BJ (cell line): ENCODE data around the gene TMC1. TPM values are rescaled to one million over a fixed set of nuclear protein-coding genes. Genes with fewer than 3 reads are reported as not detected.
"Not testable (repeated sequence)": the region's sequence is repeated elsewhere in the genome, so short reads cannot be mapped to it uniquely, and the experiment has no call there.

Source experiments
- CTCF ChIA-PET: fragments of 350-600 bp; formaldehyde crosslinking; extraction: SDS; loops from one replicate; lab custom pipeline; 2021; ENCODE audit warnings: antibody characterized with exemption, inconsistent platforms; lab: Yijun Ruan, JAX
- POLR2A ChIA-PET: fragments of 300-600 bp; sonication (Branson Sonifier 250); formaldehyde crosslinking; extraction: SDS; loops from one replicate; lab custom pipeline; 2021; ENCODE audit warnings: antibody characterized with exemption; lab: Charles Lee
- DNase-seq: peaks from one replicate; pipeline ENCODE4 v3.0.0-alpha.2; 2011; ENCODE audit warnings: low read depth
- H3K27me3 ChIP-seq: 2 replicates; pipeline ENCODE4 v1.6.0; 2011; ENCODE audit warnings: low read length; ENCODE audit not compliant: control insufficient read depth, insufficient read depth
- H3K36me3 ChIP-seq: 2 replicates; pipeline ENCODE4 v1.5.1; 2011; ENCODE audit warnings: low read length; ENCODE audit not compliant: control insufficient read depth, insufficient read depth
- H3K4me3 ChIP-seq: 2 replicates; pipeline ENCODE4 v1.5.1; 2011; ENCODE audit warnings: low read depth, mild to moderate bottlenecking, control low read depth, low read length
- polyA plus RNA-seq: library from polyadenylated mRNA; depleted of rRNA; stranded (reverse); fragments of >200 nt; gene quantifications from 2 replicates; pipeline ENCODE4 v1.2.3, GENCODE V29; 2011
- TF ChIP-seq, protein P1 (sequence below): IDR thresholded peaks from 2 replicates; pipeline ENCODE4 v1.5.1; 2011; ENCODE audit warnings: low read depth, mild to moderate bottlenecking, control low read depth, inconsistent platforms, low read length, moderate library complexity; ENCODE audit not compliant: insufficient read depth

The TMC1 gene
- polyA plus RNA-seq, 1 experiment: 1.2 TPM

DNA sequence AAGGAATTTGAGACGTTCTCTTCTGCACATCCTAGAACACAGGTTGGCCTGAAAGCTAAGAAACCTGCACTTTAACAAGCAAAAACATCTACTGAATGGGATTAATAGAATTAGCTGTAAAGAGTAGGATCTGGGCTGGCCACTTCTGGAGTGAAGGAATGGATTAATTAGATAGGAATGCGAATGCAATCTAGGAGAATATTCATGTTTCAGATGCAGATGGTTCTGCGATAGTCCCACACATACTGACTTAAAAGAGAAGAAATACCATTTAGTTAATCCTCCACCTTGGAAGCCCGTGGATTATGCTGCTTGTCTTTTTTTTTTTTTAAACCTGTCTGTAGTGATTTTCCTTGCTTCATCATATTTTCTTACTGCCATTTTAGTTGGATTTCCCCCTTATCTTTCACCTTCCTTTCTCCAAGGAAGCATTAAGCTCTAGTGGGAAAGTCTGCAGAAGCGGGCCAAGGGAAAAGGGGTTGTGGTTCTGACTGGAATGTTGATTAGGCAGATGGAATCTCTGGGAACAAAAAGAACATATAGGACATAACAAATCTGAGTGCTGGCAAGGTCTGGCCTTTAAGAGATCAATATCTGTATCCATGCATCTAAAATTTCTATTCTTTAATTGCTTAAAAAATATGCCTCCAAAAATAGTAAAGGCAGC is 279.1 kb downstream of the TMC1 start:
- ChIA-PET CTCF (no interaction called here), POLR2A (no interaction called here)
- Histone ChIP-seq H3K36me3 (no peaks in the 10 kb centered on the region), H3K4me3 (no peak overlapping the region), H3K27me3 (no peaks in the 10 kb centered on the region)
- DNase-seq: no peak
- TF ChIP-seq, protein P1, sequence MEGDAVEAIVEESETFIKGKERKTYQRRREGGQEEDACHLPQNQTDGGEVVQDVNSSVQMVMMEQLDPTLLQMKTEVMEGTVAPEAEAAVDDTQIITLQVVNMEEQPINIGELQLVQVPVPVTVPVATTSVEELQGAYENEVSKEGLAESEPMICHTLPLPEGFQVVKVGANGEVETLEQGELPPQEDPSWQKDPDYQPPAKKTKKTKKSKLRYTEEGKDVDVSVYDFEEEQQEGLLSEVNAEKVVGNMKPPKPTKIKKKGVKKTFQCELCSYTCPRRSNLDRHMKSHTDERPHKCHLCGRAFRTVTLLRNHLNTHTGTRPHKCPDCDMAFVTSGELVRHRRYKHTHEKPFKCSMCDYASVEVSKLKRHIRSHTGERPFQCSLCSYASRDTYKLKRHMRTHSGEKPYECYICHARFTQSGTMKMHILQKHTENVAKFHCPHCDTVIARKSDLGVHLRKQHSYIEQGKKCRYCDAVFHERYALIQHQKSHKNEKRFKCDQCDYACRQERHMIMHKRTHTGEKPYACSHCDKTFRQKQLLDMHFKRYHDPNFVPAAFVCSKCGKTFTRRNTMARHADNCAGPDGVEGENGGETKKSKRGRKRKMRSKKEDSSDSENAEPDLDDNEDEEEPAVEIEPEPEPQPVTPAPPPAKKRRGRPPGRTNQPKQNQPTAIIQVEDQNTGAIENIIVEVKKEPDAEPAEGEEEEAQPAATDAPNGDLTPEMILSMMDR: no peak

GRCh38 chr9:72805238-72805637 is 283.8 kb downstream of the TMC1 start:
- CTCF ChIA-PET: no interaction called here

DNA sequence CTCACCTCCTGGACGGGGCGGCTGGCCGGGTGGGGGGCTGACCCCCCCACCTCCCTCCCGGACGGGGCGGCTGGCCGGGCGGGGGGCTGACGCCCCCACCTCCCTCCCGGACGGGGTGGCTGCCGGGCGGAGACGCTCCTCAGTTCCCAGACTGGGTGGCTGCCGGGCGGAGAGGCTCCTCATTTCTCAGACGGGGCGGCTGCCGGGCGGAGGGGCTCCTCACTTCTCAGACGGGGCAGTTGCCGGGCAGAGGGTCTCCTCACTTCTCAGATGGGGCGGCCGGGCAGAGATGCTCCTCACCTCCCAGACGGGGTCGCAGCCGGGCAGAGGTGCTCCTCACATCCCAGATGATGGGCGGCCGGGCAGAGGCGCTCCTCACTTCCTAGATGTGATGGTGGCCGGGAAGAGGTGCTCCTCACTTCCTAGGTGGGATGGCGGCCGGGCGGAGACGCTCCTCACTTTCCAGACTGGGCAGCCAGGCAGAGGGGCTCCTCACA is 285.0 kb downstream of the TMC1 start:
- POLR2A ChIA-PET, H3K4me3 ChIP-seq, CTCF ChIA-PET, H3K27me3 ChIP-seq, DNase-seq, H3K36me3 ChIP-seq: not testable (repeated sequence)

More at GRCh38 chr9:72805238-72805637, 283.8 kb downstream of the TMC1 start:
- DNase-seq: no peak
- Histone ChIP-seq H3K36me3 (no peaks in the 10 kb centered on the region), H3K4me3 (no peak overlapping the region), H3K27me3 (no peaks in the 10 kb centered on the region)
- TF ChIP-seq, protein P1: no peak
- POLR2A ChIA-PET: no interaction called here

DNA sequence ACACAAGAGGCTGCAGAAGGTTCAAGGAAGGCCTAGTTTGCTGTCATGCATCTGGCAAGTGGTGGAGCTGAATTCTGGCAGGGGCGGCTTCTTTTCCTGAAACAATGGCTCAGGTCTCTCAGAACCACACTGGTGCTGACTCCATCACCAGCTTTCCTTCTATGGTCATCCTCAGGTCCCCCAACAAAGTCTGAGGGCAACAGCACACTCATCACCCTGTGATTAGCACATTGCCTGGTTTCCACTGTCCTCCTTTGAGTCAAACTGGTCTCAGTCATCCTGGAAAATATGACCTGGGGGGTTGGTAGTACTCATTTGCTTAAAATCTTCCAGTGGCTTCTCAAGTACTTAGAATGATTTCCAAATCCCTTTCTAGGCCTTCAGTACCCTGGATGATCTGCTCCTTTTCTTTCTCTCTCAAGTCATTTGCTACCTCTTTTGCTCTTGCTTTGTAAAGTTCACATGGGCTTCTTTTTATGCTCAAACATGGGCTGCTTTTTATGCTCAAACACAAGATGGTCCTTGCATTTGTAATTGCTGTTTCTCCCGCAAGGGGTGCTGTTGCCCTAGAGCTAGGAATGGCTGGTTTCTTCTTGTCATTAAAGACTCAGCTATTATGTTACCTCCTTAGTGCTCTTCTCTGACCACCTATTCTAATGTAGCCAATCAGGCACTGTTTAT is 286.5 kb downstream of the TMC1 start:
- DNase-seq: no peak
- CTCF ChIA-PET: interaction anchor here (1.5 to 1.7 kb wide), 2 partner anchors 14 to 527 kb away, joined by 4 to 11 read pairs; no protein-coding TSS in a partner anchor

GRCh38 chr9:72808446-72808768 is 287.0 kb downstream of the TMC1 start:
- POLR2A ChIA-PET: no interaction called here
- TF ChIP-seq, protein P1: no peak
- no peak for DNase-seq

More for the DNA sequence above, 286.5 kb downstream of the TMC1 start:
- Histone ChIP-seq H3K4me3 (no peak overlapping the region), H3K27me3 (0 out of 2 replicates have a peak, but pooled peaks cover 2% of the 10 kb centered on the region), H3K36me3 (no peaks in the 10 kb centered on the region)
- TF ChIP-seq, protein P1: peak; percentile 20; the same call in 1 of the 2 replicates
- POLR2A ChIA-PET: no interaction called here

More at GRCh38 chr9:72808446-72808768, 287.0 kb downstream of the TMC1 start:
- no peak overlapping the region for H3K4me3 ChIP-seq
- H3K36me3 ChIP-seq: no peaks in the 10 kb centered on the region
- CTCF ChIA-PET: interaction anchor here (1.5 to 1.7 kb wide), 3 partner anchors 14 to 527 kb away, joined by 4 to 11 read pairs (median 4); no protein-coding TSS in a partner anchor
- H3K27me3 ChIP-seq: 0 out of 2 replicates have a peak, but pooled peaks cover 2% of the 10 kb centered on the region
